Gastroesophageal sphincter (tissue), 4 donors: ENCODE results near the gene KDM3B. TPM values are rescaled to one million over a fixed set of nuclear protein-coding genes. Genes with fewer than 3 reads are reported as not detected.

Experiments
- ATAC-seq: fragments of 150-250 bp; one replicate; pipeline ENCODE4 v1.9.1; 2016; ENCODE audit warnings: mild to moderate bottlenecking, moderate library complexity
- H3K27ac ChIP-seq, 4 donors: fragments of 200-600 bp; sonication (generic) in 3 of 4; 1 replicate in 3 of 4; 2 replicates in 1 of 4; pipeline ENCODE4 v1.5.1; 2016 to 2019
- H3K27me3 ChIP-seq: fragments of 200-600 bp; sonication (generic); one replicate; pipeline ENCODE4 v1.5.1; 2019
- H3K36me3 ChIP-seq, 2 donors: fragments of 200-600 bp; sonication (generic); one replicate each; pipeline ENCODE4 v1.5.1; 2019; ENCODE audit warnings: control low read depth in 1 of 2
- H3K4me1 ChIP-seq, 3 donors: fragments of 200-600 bp; sonication (generic); 1 replicate in 2 of 3; 2 replicates in 1 of 3; pipeline ENCODE4 v1.5.1; 2016 to 2019; ENCODE audit warnings: control low read depth in 2 of 3
- H3K4me3 ChIP-seq, 2 donors: fragments of 200-600 bp; sonication (generic); one replicate each; pipeline ENCODE4 v1.5.1; 2019; ENCODE audit warnings: mild to moderate bottlenecking in 1 of 2, moderate library complexity in 1 of 2
- H3K9me3 ChIP-seq, 3 donors: fragments of 200-600 bp; sonication (generic); one replicate each; pipeline ENCODE4 v1.5.1; 2017 to 2019; ENCODE audit warnings: control low read depth in 2 of 3
- EP300 ChIP-seq: sonication (generic); formaldehyde crosslinking; IDR thresholded peaks from one replicate; pipeline ENCODE4 v1.6.1; 2017; ENCODE audit warnings: antibody characterized with exemption, mild to moderate bottlenecking
- POLR2A ChIP-seq, 2 donors: fragments of 450-650 bp; IDR thresholded peaks; one replicate each; pipeline ENCODE4 v1.6.1; 2017; ENCODE audit warnings: antibody characterized with exemption in 2 of 2, mild to moderate bottlenecking in 2 of 2, moderate library complexity in 1 of 2
- POLR2AphosphoS5 ChIP-seq: sonication (generic); formaldehyde crosslinking; IDR thresholded peaks from one replicate; pipeline ENCODE4 v1.6.1; 2017; ENCODE audit warnings: antibody characterized with exemption
- WGBS, 2 donors: methylation state at CpG; one replicate each; pipeline ENCODE4 v1.1.5; 2018; ENCODE audit warnings: low coverage in 1 of 2; 5-methylcytosine and 5-hydroxymethylcytosine counted together
- total RNA-seq, 4 donors: library from RNA; depleted of rRNA; stranded (reverse); fragments of >200 nt; gene quantifications; one replicate each; pipeline ENCODE4 v1.1.0, GENCODE V29; 2016
- TF ChIP-seq, protein P1 (sequence below), 4 experiments: fragments of 200-600 bp in 2 of 4; fragments of 450-650 bp in 2 of 4; sonication (generic) in 1 of 4; IDR thresholded peaks; one replicate each; pipeline ENCODE4 v1.5.1; 2017 to 2019; ENCODE audit warnings: antibody characterized with exemption in 4 of 4, mild to moderate bottlenecking in 2 of 4, moderate library complexity in 2 of 4

KDM3B gene
- total RNA-seq, 4 donors from 2014 or later = 63.4 to 94.0 (median 77.8) TPM

DNA sequence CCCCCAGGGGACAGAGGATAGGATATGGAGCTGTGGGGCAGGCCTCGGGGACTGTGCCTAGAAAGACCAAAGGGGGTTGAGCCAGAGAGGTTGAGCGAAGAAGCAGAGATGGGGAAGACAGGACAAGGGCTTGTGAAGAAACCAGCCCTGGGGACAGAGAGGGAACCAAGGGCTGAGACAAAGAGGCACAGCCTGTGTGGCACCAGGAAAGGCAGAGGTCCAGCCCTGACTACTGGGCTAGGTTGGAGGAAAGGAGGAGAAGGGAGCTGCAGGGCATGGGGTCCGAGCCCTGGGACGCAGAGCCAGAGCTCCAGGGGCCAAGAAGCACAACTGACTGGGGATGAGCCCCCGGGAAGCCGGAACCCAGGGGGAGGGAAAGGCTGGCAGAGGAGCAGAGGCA lies 95.6 kb downstream of the KDM3B start:
- ATAC-seq = no peak
- peaks cover 0 to 17% (median 9%) of the 10 kb centered on the region in 3 donors for H3K4me1 ChIP-seq
- H3K9me3 ChIP-seq = no peaks in the 10 kb centered on the region
- H3K27me3 ChIP-seq = no peaks in the 10 kb centered on the region
- H3K36me3 ChIP-seq = peaks cover 0 to 12% of the 10 kb centered on the region in 2 donors
- no peak overlapping the region for H3K4me3 ChIP-seq
- TF ChIP-seq, protein P1, sequence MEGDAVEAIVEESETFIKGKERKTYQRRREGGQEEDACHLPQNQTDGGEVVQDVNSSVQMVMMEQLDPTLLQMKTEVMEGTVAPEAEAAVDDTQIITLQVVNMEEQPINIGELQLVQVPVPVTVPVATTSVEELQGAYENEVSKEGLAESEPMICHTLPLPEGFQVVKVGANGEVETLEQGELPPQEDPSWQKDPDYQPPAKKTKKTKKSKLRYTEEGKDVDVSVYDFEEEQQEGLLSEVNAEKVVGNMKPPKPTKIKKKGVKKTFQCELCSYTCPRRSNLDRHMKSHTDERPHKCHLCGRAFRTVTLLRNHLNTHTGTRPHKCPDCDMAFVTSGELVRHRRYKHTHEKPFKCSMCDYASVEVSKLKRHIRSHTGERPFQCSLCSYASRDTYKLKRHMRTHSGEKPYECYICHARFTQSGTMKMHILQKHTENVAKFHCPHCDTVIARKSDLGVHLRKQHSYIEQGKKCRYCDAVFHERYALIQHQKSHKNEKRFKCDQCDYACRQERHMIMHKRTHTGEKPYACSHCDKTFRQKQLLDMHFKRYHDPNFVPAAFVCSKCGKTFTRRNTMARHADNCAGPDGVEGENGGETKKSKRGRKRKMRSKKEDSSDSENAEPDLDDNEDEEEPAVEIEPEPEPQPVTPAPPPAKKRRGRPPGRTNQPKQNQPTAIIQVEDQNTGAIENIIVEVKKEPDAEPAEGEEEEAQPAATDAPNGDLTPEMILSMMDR (IDR thresholded peaks at IDR 0.05) = no peak
- WGBS, 2 donors = 87% methylated on average over 6 of the region's 6 CpGs; no CpG with 5 or more reads in 1 of the 2 donors
- no peak overlapping the region for H3K27ac ChIP-seq

DNA sequence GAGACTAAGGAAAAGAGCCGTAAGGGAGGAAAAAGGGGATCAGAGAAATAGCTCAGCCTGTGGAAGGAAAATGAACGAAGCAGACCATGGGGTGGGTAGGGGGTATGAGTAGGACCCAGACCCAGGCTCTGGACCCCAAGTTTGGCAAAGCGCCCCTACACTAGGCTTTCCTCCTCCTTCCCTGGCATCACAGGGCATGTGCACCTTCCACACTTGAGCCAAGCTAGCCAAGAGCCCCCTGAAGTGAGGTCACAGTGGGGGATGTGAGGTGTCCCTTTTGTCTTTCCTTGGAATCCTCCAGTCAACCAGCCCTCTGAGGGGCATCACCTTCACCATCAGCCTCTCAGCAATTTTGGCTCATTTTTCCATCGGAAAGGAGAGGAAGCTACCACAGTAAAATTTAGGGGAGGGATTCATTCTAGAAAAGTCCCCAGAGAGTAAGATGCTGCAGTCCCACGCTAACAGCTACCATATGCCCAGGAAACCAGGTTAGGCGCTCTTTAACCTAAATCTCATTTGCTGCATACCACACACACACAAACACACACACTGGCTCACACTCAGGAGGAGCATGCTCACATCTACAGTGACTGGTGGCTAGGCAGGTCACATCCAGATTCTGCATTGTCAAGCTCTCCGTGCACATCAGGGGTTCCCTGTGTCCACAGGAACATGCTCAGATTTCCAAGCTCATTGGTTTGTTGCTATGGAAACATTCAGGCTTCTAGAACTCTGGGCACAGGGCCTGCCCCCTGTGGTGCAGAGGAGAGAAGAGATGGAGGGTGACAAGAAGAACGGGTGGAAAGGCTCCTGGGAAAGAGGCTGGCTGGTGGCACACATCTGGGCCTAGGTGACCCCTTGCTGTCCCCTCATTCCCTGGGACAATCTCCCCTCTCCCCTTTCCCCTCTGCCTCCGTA lies 96.3 kb downstream of the KDM3B start:
- Histone ChIP-seq H3K36me3 (peaks cover 0 to 12% of the 10 kb centered on the region in 2 donors), H3K4me3 (no peak overlapping the region), H3K4me1 (peaks cover 0 to 17% (median 9%) of the 10 kb centered on the region in 3 donors), H3K27ac (peak overlapping the region in 1 of 4 donors; percentile 46), H3K27me3 (no peaks in the 10 kb centered on the region), H3K9me3 (no peaks in the 10 kb centered on the region)
- TF ChIP-seq POLR2AphosphoS5 (no peak), EP300 (no peak), POLR2A (IDR thresholded peaks at IDR 0.05) (no peak)
- TF ChIP-seq, protein P1 (IDR thresholded peaks at IDR 0.05) = no peak
- WGBS, 2 donors = 57 to 68% methylated on average over 5 to 7 of the region's 9 CpGs
- ATAC-seq = no peak

DNA sequence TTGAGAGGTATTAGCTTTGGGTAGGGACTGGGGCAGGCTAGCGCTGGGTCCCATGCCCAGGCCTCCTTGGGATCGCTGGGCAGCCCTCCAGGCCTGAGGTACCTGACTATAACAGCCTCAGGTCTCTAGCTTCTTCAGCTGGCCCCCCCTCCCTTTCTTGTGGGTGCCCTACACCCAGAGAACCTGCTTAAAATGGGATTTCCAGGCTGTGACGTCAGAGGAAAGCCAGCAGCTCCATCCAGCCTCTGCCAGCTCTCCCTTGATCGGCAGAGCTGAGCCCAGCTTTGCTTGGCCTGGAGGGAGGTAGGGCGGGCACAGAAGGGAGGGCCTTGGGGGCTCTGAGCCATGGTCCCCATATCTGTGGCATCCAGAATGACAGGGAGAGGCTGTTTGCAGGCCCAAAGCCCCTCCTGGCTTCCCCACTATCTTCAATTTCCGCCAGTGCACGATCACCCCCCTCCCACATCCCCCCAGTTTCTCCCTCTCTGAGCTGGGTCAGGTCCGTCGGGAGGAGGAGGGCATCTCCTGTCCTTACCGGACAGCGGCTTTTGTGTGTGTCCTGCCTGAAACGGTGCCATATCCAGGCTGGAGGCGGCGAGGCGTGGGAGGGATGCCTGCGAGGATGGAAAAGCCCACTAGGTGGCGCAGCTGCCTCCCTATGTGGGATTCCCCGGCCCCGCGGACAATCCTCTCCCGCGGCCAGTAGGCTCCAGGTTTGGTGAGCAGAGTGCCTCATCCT lies 97.2 kb downstream of the KDM3B start:
- ATAC-seq = peak; percentile 94
- H3K36me3 ChIP-seq = peaks cover 0 to 5% of the 10 kb centered on the region in 2 donors
- 0% methylated on average over 3 of the region's 22 CpGs; no CpG with 5 or more reads in 1 of the 2 donors for WGBS, 2 donors
- no peak overlapping the region for H3K4me3 ChIP-seq
- H3K4me1 ChIP-seq = peaks cover 0 to 17% (median 9%) of the 10 kb centered on the region in 3 donors
- no peak for TF ChIP-seq EP300
- no peak for TF ChIP-seq POLR2A (IDR thresholded peaks at IDR 0.05)
- peak; percentile 30 for TF ChIP-seq POLR2AphosphoS5
- TF ChIP-seq, protein P1 (IDR thresholded peaks at IDR 0.05) = peak in 3 of 4 experiments; percentile 92 to 98 (median 97)
- no peaks in the 10 kb centered on the region for H3K27me3 ChIP-seq
- H3K9me3 ChIP-seq = no peaks in the 10 kb centered on the region
- peak overlapping the region in 3 of 4 donors; percentile 15 to 48 (median 46) for H3K27ac ChIP-seq

DNA sequence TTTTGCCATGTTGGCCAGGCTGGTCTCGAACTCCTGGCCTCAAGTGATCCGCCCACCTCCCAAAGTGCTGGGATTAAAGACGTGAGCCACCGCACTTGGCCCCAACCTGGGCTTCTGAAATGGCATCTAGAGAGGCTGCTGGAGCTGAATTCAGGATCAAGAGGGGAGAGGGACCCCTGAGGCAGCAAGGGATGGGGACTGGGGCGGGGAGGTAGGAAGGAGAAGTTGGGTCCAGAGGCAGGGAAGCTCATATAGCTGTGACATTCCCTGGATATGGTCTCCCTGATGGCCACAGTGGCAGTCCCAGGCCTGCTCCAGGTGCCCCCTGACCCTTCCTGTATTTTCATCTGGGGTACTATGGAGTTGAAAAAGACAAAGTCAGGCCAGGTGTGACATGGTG lies 98.5 kb downstream of the KDM3B start:
- Histone ChIP-seq H3K4me3 (no peak overlapping the region), H3K9me3 (no peaks in the 10 kb centered on the region), H3K27me3 (no peaks in the 10 kb centered on the region), H3K36me3 (no peaks in the 10 kb centered on the region), H3K27ac (no peak overlapping the region), H3K4me1 (peaks cover 0 to 17% (median 9%) of the 10 kb centered on the region in 3 donors)
- WGBS, 2 donors = 85 to 100% methylated on average over 1 to 4 of the region's 5 CpGs
- TF ChIP-seq POLR2A (IDR thresholded peaks at IDR 0.05) = no peak
- TF ChIP-seq, protein P1 (IDR thresholded peaks at IDR 0.05) = no peak
- TF ChIP-seq POLR2AphosphoS5 = no peak
- TF ChIP-seq EP300 = no peak
- ATAC-seq = no peak
